GM19193 (cell line): ENCODE data around the gene BLVRA.
A peak's percentile ranks its signal among the peaks of the same experiment; 100 is the strongest.

ENCODE experiments used
- POLR2A ChIP-seq: IDR thresholded peaks from 4 replicates; pipeline ENCODE4 v1.6.1; 2011; ENCODE audit not compliant: insufficient read depth, insufficient read length; ENCODE audit errors: extremely low read depth

BLVRA gene

DNA sequence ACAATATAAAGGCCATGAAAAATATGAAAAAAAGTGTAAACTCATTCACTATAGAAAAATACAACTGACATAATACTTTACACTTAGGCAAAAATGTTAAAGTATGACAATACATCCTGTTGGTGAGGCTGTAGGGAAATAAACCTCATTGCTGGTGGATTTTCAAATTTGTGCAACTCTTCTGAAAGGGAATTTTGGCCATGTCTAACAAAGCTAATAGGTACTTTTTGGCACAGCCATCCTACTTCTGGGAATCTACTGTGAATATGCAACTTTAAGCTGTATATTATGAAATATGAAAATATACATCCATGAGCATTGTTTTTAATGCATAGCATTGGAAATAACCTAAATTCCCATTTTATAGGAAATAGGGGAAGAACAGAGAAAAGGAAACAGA, 15.8 kb upstream of the BLVRA start:
- TF ChIP-seq POLR2A: no peak

GRCh38 chr7:43747328-43748105, 11.0 kb upstream of the BLVRA start:
- TF ChIP-seq POLR2A: no peak

- TF ChIP-seq POLR2A: no peak
Measured at GRCh38 chr7:43749383-43749940, 9.0 kb upstream of the BLVRA start.

GRCh38 chr7:43750016-43750887, 8.2 kb upstream of the BLVRA start:
- TF ChIP-seq POLR2A: no peak

- TF ChIP-seq POLR2A: no peak
Measured at GRCh38 chr7:43752411-43752810, 6.1 kb upstream of the BLVRA start.

- no peak for TF ChIP-seq POLR2A
Measured at GRCh38 chr7:43753271-43753810, 5.1 kb upstream of the BLVRA start.

- TF ChIP-seq POLR2A: no peak
Measured at GRCh38 chr7:43753843-43754242, 4.6 kb upstream of the BLVRA start.

GRCh38 chr7:43754596-43754995, 3.9 kb upstream of the BLVRA start:
- no peak for TF ChIP-seq POLR2A

GRCh38 chr7:43756368-43757072, 2.0 kb upstream of the BLVRA start:
- TF ChIP-seq POLR2A: no peak

DNA sequence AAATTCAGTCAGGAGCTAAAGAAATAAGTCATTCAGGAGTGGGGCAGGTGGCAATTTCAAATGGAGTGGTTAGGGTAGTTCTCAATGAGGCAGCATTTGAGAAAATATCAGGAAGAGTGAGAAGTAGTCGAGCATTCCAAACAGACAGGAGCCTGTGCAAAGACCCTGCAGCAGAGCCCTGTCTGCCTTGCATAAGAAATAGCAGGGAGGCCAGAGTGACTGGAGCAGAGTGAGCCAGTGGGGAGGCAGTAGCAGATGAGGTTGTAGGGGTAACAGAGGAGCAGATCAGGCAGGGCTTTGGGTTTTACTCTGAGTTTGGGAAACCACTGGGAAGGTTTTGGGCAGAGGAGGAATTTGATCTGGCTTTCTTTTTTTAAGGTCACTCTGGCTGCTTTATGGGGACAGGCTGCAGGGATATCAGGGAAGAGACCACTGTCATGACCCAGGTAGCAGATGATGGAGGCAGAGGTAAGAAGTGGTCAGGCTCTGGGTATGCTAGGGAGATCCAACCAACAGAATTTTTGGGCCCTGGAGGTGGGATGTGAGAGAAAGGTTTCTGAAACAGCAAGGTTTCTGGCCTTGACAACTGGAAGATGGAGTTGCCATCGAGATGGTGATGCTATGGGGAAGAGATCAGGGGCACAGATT, 1.3 kb upstream of the BLVRA start:
- TF ChIP-seq POLR2A: no peak

- TF ChIP-seq POLR2A: peak; percentile 4
Measured at GRCh38 chr7:43758822-43759683, 573 bp downstream of the BLVRA start.

GRCh38 chr7:43760861-43761260, 2.4 kb downstream of the BLVRA start:
- no peak for TF ChIP-seq POLR2A

DNA sequence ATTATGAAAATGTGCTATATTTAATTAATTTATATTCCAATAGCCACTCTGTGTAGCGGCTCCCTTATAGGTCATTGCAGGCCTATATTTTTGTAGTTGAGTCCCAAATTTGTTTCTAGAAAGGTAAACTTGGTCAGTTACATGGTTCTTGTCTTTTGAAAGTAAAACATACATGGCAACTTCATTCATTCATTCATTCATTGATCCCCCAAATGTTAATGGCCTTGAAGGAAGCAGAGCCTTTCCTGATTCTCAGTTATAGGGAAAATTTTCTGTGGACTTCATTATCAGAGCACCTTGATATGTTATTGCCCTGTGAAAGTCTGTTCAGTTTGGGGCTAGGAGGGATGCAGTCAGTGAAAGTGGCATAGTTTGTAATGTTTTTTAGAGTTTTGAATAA, 2.9 kb downstream of the BLVRA start:
- no peak for TF ChIP-seq POLR2A
